ENCODE results near the gene RPL13A. TPM values are rescaled to one million over a fixed set of nuclear protein-coding genes. Genes with fewer than 3 reads are reported as not detected.
"Not testable (repeated sequence)": the region's sequence is repeated elsewhere in the genome, so short reads cannot be mapped to it uniquely, and the experiment has no call there.

The RPL13A gene
- total RNA-seq, 1 donor from 2014 or later = 1,486 TPM

DNA sequence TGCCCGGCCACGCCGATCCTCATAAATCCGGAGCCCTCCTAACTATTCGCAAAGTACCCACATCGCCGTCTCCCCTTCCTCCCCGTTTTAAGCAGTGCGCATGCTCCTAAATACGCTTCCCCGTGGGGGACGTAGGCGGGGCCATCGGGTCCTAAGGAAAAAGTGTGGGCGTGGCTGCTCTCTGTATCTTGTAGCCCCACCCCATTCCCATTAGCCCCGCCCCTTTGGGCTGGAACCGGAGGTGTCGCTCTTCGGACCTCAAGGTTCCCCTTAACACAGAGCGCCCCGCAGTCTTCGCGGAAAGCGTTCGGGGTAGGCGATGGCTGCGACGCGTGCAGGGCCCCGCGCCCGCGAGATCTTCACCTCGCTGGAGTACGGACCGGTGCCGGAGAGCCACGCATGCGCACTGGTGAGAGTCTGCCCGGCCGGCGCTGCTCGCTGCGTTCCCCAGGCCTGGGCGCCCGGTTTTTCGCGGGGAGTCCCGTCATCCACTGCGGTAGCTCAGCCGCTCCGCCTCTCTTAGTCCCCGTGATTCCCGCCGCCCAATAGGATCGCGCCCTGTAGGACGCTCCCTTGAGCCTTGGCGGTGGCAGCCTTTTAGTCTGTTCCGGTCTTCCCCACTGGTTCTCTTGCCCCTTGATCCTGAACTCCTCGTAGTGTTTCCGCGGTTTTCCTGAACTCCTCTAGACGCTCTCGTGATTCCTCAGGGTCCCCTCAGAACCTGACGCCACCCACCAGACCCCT, 34.2 kb upstream of the RPL13A start, which contains the start of gene ALDH16A1:
ALDH16A1 (plus strand) TSS at position 213 of the 744 bp plus-strand sequence; CDS start at position 320, 107 bp downstream.
- DNase-seq (ENCODE audit: missing footprints) (peak; percentile 99), ATAC-seq (peak; percentile 93)
- intact Hi-C loops (cut with DNase I) = loop anchor here (5.0 to 10.0 kb wide), 4 partner anchors 189 to 1042 kb away; partner anchors contain the start of genes AP2A1, PRMT1, RRAS and SCAF1

DNA sequence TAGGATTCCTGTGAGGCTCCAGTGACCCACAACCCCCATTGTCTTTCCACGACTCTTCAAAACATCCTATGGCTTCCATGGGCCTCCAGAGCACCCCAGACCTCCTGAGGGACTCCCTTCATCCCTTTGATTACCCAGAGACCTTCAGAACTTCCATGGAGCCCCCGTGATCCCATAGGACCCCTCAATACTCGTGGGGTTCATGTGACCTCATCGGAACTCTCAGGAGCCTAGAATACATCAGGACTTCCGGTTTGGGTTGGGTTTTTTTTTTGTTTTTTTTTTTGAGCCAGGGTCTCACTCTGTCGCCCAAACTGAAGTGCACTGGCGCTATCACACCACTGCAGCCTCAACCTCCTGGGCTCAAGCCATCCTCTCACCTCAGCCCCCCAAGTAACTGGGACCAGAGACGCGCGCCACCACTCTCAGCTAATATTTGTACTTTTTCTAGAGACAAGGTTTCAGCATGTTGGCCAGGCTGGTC, 33.6 kb upstream of the RPL13A start:
- DNase-seq (ENCODE audit: missing footprints) = no peak
- ATAC-seq = no peak
- intact Hi-C loops (cut with DNase I) = loop anchor here (5.0 to 10.0 kb wide), 4 partner anchors 189 to 1041 kb away; partner anchors contain the start of genes AP2A1, PRMT1, RRAS and SCAF1

DNA sequence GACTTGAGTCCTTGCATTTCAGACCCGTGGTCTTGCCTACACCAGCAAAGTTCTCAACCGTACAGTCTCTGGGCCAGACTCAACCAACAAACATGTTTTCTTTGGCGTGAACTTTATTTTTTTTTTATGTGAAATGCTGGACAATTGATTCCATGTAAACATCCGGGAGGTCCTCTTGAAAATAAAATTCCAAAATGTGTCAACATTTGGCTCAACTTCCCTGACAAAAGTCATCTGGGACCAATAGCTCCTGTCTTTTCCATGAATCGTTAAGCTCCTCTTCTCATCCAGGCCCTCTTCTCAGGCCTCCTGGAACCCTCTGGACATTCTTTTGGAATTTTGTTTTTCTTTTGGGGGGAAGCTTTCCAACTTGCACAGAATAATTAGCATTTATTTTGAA, 31.6 kb upstream of the RPL13A start:
- ATAC-seq = no peak
- intact Hi-C loops (cut with DNase I) = loop anchor here (10.0 kb wide), 2 partner anchors 309 to 1039 kb away; partner anchors contain the start of genes AP2A1 and TSKS
- no peak for DNase-seq (ENCODE audit: missing footprints)

DNA sequence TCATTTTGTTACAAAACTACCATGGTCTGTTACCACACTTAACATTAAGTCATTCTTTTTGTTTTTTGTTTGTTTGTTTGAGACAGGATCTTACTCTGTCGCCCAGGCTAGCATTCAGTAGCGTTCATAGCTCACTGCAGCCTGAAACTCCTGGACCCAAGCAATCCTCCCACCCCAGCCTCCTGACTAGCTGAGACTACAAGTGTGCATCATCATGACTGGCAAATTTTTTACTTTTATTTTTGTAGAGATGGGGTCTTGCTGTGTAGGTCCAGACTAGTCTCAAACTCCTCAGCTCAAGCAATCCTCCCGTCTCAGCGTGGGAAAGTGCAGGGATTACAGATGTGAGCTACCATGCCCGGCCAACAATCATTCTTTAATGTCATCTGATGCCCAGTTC, 31.1 kb upstream of the RPL13A start:
- intact Hi-C loops (cut with DNase I) = loop anchor here (10.0 kb wide), 2 partner anchors 308 to 1038 kb away; partner anchors contain the start of genes AP2A1 and TSKS
- no peak for DNase-seq (ENCODE audit: missing footprints)
- ATAC-seq = no peak

DNA sequence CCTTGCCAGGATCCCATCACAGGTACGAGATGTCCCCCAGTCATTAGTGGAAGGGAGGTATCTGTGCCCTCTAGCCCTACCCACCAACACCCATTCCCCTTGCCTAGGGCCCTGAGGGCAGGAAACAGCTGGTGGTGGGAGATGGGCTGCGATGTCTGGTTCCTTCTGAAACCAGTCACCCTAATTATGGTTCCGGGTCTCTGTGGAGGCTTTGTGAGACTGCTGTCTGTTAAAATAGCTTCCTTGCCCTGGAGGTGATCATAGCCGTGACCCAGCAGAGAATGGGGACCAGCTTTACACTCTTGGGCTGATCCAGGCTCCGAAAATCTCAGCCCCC, 28.9 kb upstream of the RPL13A start:
- peak; percentile 9 for DNase-seq (ENCODE audit: missing footprints)
- intact Hi-C loops (cut with DNase I) = loop anchor here (10.0 kb wide), 2 partner anchors 306 to 1036 kb away; partner anchors contain the start of genes AP2A1 and TSKS
- no peak for ATAC-seq

DNA sequence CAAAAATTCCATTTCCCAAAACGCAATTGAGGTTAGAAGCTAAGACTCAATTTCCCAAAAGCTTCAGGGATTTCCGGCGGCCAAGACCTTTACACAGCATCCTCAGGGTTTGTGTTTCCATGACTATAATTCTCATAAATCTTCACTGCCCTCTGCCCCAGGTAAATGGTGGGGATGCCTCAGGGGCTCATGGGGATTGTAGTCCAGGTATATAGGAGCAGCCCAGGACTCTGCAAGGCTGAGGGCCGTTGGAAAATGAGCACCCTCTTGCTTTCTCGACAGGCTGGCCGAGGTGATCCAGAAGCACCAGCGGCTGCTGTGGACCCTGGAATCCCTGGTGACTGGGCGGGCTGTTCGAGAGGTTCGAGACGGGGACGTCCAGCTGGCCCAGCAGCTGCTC, 28.0 kb upstream of the RPL13A start:
- DNase-seq (ENCODE audit: missing footprints) (no peak), ATAC-seq (no peak)
- intact Hi-C loops (cut with DNase I) = loop anchor here (10.0 kb wide), 2 partner anchors 305 to 1035 kb away; partner anchors contain the start of genes AP2A1 and TSKS

DNA sequence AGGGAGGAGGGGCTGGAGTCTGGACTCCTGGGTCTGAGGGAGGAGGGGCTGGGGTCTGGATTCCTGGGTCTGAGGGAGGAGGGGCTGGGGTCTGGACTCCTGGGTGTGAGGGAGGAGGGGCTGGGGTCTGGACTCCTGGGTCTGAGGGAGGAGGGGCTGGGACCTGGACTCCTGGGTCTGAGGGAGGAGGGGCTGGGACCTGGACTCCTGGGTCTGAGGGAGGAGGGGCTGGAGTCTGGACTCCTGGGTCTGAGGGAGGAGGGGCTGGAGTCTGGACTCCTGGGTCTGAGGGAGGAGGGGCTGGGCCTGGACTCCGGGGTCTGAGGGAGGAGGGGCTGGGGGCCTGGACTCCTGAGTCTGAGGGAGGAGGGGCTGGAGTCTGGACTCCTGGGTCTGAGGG, 26.3 kb upstream of the RPL13A start:
- intact Hi-C loops (cut with DNase I); ATAC-seq: not testable (repeated sequence)

DNA sequence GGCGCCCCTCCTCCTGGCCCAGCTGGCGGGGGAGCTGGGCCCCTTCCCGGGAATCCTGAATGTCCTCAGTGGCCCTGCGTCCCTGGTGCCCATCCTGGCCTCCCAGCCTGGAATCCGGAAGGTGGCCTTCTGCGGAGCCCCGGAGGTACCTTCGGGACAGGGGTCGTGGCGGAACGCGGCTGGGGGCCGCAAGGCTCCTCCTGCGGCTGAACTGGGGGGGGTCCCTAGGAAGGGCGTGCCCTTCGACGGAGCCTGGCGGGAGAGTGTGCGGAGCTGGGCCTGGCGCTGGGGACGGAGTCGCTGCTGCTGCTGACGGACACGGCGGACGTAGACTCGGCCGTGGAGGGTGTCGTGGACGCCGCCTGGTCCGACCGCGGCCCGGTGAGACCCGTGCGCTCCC, 25.8 kb upstream of the RPL13A start:
- DNase-seq (ENCODE audit: missing footprints) (no peak), ATAC-seq (no peak)
- intact Hi-C loops (cut with DNase I) = no loop called here

More for the DNA sequence above, 26.3 kb upstream of the RPL13A start:
- not testable (repeated sequence) for DNase-seq (ENCODE audit: missing footprints)

- ATAC-seq (no peak), DNase-seq (ENCODE audit: missing footprints) (no peak)
- intact Hi-C loops (cut with DNase I) = no loop called here
Observed at GRCh38 chr19:49462492-49462891, 24.9 kb upstream of the RPL13A start.

- ATAC-seq = no peak
- no peak for DNase-seq (ENCODE audit: missing footprints)
- intact Hi-C loops (cut with DNase I) = no loop called here
Observed at GRCh38 chr19:49463960-49464740, 23.3 kb upstream of the RPL13A start.

DNA sequence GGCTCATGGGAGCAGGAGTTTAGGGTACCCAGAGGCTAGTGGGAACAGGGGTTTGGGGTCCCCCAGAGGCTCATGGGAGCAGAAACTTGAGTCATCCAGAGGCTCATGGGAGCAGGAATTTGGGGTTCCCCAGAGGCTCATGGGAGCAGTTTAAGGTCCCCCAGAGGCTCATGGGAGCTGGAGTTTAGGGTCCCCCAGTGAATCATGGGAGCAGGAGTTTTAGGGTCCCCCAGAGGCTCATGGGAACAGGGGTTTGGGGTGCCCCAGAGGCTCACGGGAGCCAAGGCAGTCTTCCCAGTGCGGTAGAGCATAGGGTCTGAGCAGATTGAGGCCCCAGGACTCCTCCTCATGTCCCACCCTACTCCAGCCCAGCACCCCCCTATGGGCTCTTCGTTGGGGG, 22.0 kb upstream of the RPL13A start:
- DNase-seq (ENCODE audit: missing footprints) = no peak
- intact Hi-C loops (cut with DNase I) = no loop called here
- ATAC-seq = no peak

GRCh38 chr19:49468199-49468598, 19.2 kb upstream of the RPL13A start:
- ATAC-seq (no peak), DNase-seq (ENCODE audit: missing footprints) (no peak)
- intact Hi-C loops (cut with DNase I) = no loop called here

GRCh38 chr19:49468746-49469447, 18.5 kb upstream of the RPL13A start:
- intact Hi-C loops (cut with DNase I) = no loop called here
- DNase-seq (ENCODE audit: missing footprints) (peak; percentile 83), ATAC-seq (peak; percentile 91)

GRCh38 chr19:49469828-49470614, 17.4 kb upstream of the RPL13A start:
- DNase-seq (ENCODE audit: missing footprints) (no peak), ATAC-seq (no peak)
- intact Hi-C loops (cut with DNase I) = no loop called here

GRCh38 chr19:49470615-49470978, 16.8 kb upstream of the RPL13A start:
- ATAC-seq (no peak), DNase-seq (ENCODE audit: missing footprints) (no peak)
- intact Hi-C loops (cut with DNase I) = no loop called here

DNA sequence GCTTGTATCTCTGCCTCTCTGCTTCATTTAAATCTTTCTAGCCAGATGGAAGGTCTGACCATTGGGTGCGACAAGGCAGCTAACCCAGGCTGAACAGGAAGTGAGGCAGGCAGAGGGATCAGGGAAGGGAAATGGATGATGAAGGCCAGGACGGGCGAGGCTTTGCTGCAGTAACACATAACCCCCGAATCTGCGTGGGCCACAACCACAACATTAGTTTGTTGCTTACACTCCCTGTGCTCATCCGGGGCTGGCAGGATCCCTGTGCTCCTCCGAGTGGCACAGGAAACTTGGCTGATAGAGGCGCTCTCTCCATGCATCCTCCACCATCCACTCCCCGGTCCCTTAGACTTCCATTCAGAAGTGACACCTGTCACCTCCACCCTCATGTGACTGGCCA, 14.5 kb upstream of the RPL13A start:
- intact Hi-C loops (cut with DNase I) = no loop called here
- no peak for DNase-seq (ENCODE audit: missing footprints)
- ATAC-seq = no peak

- intact Hi-C loops (cut with DNase I); DNase-seq (ENCODE audit: missing footprints); ATAC-seq: not testable (repeated sequence)
Observed at GRCh38 chr19:49473501-49473867, 13.9 kb upstream of the RPL13A start.

DNA sequence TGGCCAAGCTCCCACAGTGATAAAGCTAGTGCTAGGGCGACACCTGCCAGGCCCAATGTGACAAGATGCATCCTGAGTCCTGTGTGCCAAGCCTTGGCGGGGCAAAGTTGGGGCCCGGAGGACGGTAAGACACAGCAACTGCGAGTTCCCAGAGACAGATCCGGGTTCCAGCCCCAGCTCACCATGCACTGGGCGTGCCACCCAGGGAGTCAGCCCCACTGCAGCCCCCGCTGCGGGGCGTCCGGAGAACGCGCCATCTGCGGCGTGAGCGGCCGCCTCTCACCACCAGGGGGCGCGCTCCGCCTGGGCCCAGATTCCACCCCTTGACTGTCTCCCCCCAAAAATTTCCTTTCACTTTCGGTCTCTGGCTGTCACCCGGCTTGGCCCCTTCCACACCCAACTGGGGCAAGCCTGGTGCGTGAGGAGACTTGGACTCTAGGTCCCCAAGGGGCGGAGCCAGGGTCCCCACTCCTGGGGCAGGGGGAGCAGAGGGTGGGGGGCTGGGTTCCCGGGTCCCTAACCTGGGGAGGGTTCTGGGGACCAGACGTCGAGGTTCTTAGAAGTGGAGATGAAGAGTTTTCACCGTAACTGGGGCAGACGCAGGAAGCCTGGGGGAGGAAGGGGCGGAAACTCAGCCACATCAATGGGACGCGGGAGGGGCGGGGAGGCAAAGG, 13.4 kb upstream of the RPL13A start, which contains the start of gene FLT3LG:
FLT3LG (plus strand) TSS at position 348 of the 674 bp plus-strand sequence. CDS start 425 bp downstream, outside the sequence.
- intact Hi-C loops (cut with DNase I) = loop anchor here (2.0 kb wide), 1 partner anchor 73 kb away; no protein-coding TSS in a partner anchor
- ATAC-seq (peak; percentile 72), DNase-seq (ENCODE audit: missing footprints) (peak; percentile 90)
